Smooth muscle cell (in vitro differentiated cells): Measurements from ENCODE around the gene PBOV1. TPM values are rescaled to one million over a fixed set of nuclear protein-coding genes. Genes with fewer than 3 reads are reported as not detected.
"Not testable (repeated sequence)": the region's sequence is repeated elsewhere in the genome, so short reads cannot be mapped to it uniquely, and the experiment has no call there.

ENCODE experiments used
- DNase-seq: peaks from one replicate; lab custom pipeline; 2025; ENCODE audit not compliant: unreplicated experiment; lab: John Stamatoyannopoulos, UW
- H2AFZ ChIP-seq: fragments of 200-600 bp; sonication (generic); 2 replicates; pipeline ENCODE4 v1.6.0; 2016; ENCODE audit warnings: antibody characterized with exemption, low read depth, mild to moderate bottlenecking
- H3F3A ChIP-seq: fragments of 200-600 bp; sonication (generic); 2 replicates; pipeline ENCODE4 v1.6.0; 2017; ENCODE audit warnings: antibody characterized with exemption, low read depth
- H3K27ac ChIP-seq: fragments of 200-600 bp; sonication (generic); 2 replicates; pipeline ENCODE4 v1.5.1; 2016; ENCODE audit warnings: low read depth, mild to moderate bottlenecking
- H3K27me3 ChIP-seq: fragments of 200-600 bp; sonication (generic); 2 replicates; pipeline ENCODE4 v1.6.1; 2016; ENCODE audit warnings: low read depth, mild to moderate bottlenecking
- H3K36me3 ChIP-seq: fragments of 200-600 bp; sonication (generic); 2 replicates; pipeline ENCODE4 v1.5.1; 2016; ENCODE audit warnings: low read depth
- H3K4me1 ChIP-seq: fragments of 200-600 bp; sonication (generic); 2 replicates; pipeline ENCODE4 v1.5.1; 2016; ENCODE audit warnings: low read depth
- H3K4me2 ChIP-seq: fragments of 200-600 bp; sonication (generic); 2 replicates; pipeline ENCODE4 v1.6.0; 2016; ENCODE audit warnings: mild to moderate bottlenecking
- H3K4me3 ChIP-seq: fragments of 200-600 bp; sonication (generic); 2 replicates; pipeline ENCODE4 v1.5.1; 2016; ENCODE audit warnings: mild to moderate bottlenecking
- H3K79me2 ChIP-seq: fragments of 200-600 bp; sonication (generic); 2 replicates; pipeline ENCODE4 v1.6.0; 2016; ENCODE audit warnings: low read depth, mild to moderate bottlenecking
- H3K9ac ChIP-seq: fragments of 200-600 bp; sonication (generic); 2 replicates; pipeline ENCODE4 v1.6.0; 2016; ENCODE audit warnings: low read depth
- H3K9me3 ChIP-seq: fragments of 200-600 bp; sonication (generic); replicated peaks from 2 replicates; pipeline ENCODE4 v1.5.1; 2016; ENCODE audit warnings: low read depth
- H4K20me1 ChIP-seq: fragments of 200-600 bp; sonication (generic); 2 replicates; pipeline ENCODE4 v1.6.0; 2016; ENCODE audit warnings: low read depth
- CTCF ChIP-seq: fragments of 200-600 bp; sonication (generic); IDR thresholded peaks from 2 replicates; pipeline ENCODE4 v1.5.1; 2017; ENCODE audit warnings: borderline replicate concordance, mild to moderate bottlenecking, antibody characterized with exemption; ENCODE audit not compliant: insufficient read depth, poor library complexity, severe bottlenecking
- WGBS: methylation state at CpG from one replicate; pipeline ENCODE4 v1.1.7; 2016; ENCODE audit warnings: low lambda C conversion rate; 5-methylcytosine and 5-hydroxymethylcytosine counted together
- polyA plus RNA-seq: library from polyadenylated mRNA; unstranded; fragments of >200 nt; fragmentation: Nextera tagmentation; extraction: Ambion mirVana; gene quantifications from 2 replicates; pipeline ENCODE4 v1.2.1, GENCODE V29; 2016
- total RNA-seq: library from RNA; depleted of rRNA; stranded (reverse); fragments of >200 nt; gene quantifications from 2 replicates; pipeline ENCODE4 v1.2.3, GENCODE V29; 2014

PBOV1 gene
- total and polyA plus RNA-seq, 2 experiments from 2014 or later: not detected

- no peak for TF ChIP-seq CTCF
- Histone ChIP-seq H3K27ac (no peak overlapping the region), H3K79me2 (no peaks in the 10 kb centered on the region), H3K4me2 (no peak overlapping the region), H3K9me3 (no peaks in the 10 kb centered on the region), H3K4me1 (no peaks in the 10 kb centered on the region), H3F3A (no peaks in the 10 kb centered on the region), H2AFZ (no peak overlapping the region), H3K9ac (no peak overlapping the region), H3K27me3 (no peaks in the 10 kb centered on the region), H4K20me1 (no peaks in the 10 kb centered on the region), H3K4me3 (no peak overlapping the region), H3K36me3 (no peaks in the 10 kb centered on the region)
- no peak for DNase-seq
- WGBS: 87% methylated on average over 7 of the region's 7 CpGs
Observed at GRCh38 chr6:138215093-138215782, 3.1 kb downstream of the PBOV1 start.

GRCh38 chr6:138212530-138212929, 5.8 kb downstream of the PBOV1 start:
- DNase-seq, H3F3A ChIP-seq, H3K4me2 ChIP-seq, H3K79me2 ChIP-seq, H3K27ac ChIP-seq, H3K9me3 ChIP-seq, H3K4me1 ChIP-seq, H3K4me3 ChIP-seq, H3K9ac ChIP-seq, H3K36me3 ChIP-seq, H3K27me3 ChIP-seq, H2AFZ ChIP-seq, H4K20me1 ChIP-seq: not testable (repeated sequence)
- WGBS: 97% methylated on average over 2 of the region's 2 CpGs

- H4K20me1 ChIP-seq: no peaks in the 10 kb centered on the region
- WGBS: 91% methylated on average over 5 of the region's 5 CpGs
- no peaks in the 10 kb centered on the region for H3K9me3 ChIP-seq
- H3F3A ChIP-seq: no peaks in the 10 kb centered on the region
- H3K27me3 ChIP-seq: no peaks in the 10 kb centered on the region
- H3K4me1 ChIP-seq: no peaks in the 10 kb centered on the region
- H2AFZ ChIP-seq: no peak overlapping the region
- DNase-seq: no peak
- H3K9ac ChIP-seq: no peak overlapping the region
- no peak overlapping the region for H3K4me2 ChIP-seq
- H3K36me3 ChIP-seq: no peaks in the 10 kb centered on the region
- H3K27ac ChIP-seq: no peak overlapping the region
- H3K4me3 ChIP-seq: no peak overlapping the region
- no peaks in the 10 kb centered on the region for H3K79me2 ChIP-seq
- no peak for TF ChIP-seq CTCF
Observed at GRCh38 chr6:138211601-138212000, 6.7 kb downstream of the PBOV1 start.

- Histone ChIP-seq H3K9ac (no peak overlapping the region), H3K4me1 (no peaks in the 10 kb centered on the region), H3F3A (no peaks in the 10 kb centered on the region), H3K9me3 (no peaks in the 10 kb centered on the region), H3K27me3 (no peaks in the 10 kb centered on the region), H3K4me3 (no peak overlapping the region), H3K27ac (no peak overlapping the region), H3K4me2 (no peak overlapping the region), H2AFZ (no peak overlapping the region), H4K20me1 (no peaks in the 10 kb centered on the region), H3K79me2 (no peaks in the 10 kb centered on the region), H3K36me3 (no peaks in the 10 kb centered on the region)
- no peak for DNase-seq
- TF ChIP-seq CTCF: no peak
- WGBS: 85% methylated on average over 2 of the region's 2 CpGs
Observed at GRCh38 chr6:138211048-138211581, 7.2 kb downstream of the PBOV1 start.
